ENCODE data around the gene LCK.

DNA sequence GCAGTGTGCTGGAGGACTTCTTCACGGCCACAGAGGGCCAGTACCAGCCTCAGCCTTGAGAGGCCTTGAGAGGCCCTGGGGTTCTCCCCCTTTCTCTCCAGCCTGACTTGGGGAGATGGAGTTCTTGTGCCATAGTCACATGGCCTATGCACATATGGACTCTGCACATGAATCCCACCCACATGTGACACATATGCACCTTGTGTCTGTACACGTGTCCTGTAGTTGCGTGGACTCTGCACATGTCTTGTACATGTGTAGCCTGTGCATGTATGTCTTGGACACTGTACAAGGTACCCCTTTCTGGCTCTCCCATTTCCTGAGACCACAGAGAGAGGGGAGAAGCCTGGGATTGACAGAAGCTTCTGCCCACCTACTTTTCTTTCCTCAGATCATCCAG, 34.6 kb downstream of the LCK start:
- TF ChIP-seq CEBPB (IDR thresholded peaks at IDR 0.05; ENCODE audit: low read depth, low read length) (no peak), POLR2A (IDR thresholded peaks at IDR 0.05; ENCODE audit: control extremely low read depth in 1 of 2, low read depth in 2 of 2, low read length in 2 of 2) (no peak), POLR2AphosphoS5 (IDR thresholded peaks at IDR 0.05; ENCODE audit: low read depth, low read length) (no peak), GABPA (IDR thresholded peaks at IDR 0.05; ENCODE audit: borderline replicate concordance, insufficient read depth, low read length) (no peak), PHF8 (conservative IDR thresholded peaks at IDR 0.05; ENCODE audit: low read depth, low read length) (no peak), YY1 (IDR thresholded peaks at IDR 0.05; ENCODE audit: low read depth, low read length) (no peak), CHD1 (IDR thresholded peaks at IDR 0.05; ENCODE audit: low read depth, low read length) (no peak), RFX5 (IDR thresholded peaks at IDR 0.05; ENCODE audit: borderline replicate concordance, low read depth, low read length) (no peak)
- TF ChIP-seq, protein P1, sequence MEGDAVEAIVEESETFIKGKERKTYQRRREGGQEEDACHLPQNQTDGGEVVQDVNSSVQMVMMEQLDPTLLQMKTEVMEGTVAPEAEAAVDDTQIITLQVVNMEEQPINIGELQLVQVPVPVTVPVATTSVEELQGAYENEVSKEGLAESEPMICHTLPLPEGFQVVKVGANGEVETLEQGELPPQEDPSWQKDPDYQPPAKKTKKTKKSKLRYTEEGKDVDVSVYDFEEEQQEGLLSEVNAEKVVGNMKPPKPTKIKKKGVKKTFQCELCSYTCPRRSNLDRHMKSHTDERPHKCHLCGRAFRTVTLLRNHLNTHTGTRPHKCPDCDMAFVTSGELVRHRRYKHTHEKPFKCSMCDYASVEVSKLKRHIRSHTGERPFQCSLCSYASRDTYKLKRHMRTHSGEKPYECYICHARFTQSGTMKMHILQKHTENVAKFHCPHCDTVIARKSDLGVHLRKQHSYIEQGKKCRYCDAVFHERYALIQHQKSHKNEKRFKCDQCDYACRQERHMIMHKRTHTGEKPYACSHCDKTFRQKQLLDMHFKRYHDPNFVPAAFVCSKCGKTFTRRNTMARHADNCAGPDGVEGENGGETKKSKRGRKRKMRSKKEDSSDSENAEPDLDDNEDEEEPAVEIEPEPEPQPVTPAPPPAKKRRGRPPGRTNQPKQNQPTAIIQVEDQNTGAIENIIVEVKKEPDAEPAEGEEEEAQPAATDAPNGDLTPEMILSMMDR (IDR thresholded peaks at IDR 0.05; ENCODE audit: control extremely low read depth in 1 of 3, insufficient read depth in 1 of 3, low read depth in 1 of 3, low read length in 3 of 3) = no peak
